GM12878 (cell line): ENCODE results near the gene PDE10A. TPM values are rescaled to one million over a fixed set of nuclear protein-coding genes. Genes with fewer than 3 reads are reported as not detected.

ENCODE experiments used
- ATAC-seq: fragments of 200-7000 bp; cut with Tn5 transposase; 3 replicates; pipeline ENCODE4 v1.9.1; 2020; ENCODE audit warnings: mild to moderate bottlenecking, moderate library complexity
- BruUV-seq: library from RNA; stranded (reverse); fragments of 400-500 nt; replicated peaks from 2 replicates; lab custom pipeline; 2021; lab: Mats Ljungman, UMichigan
- CTCF ChIA-PET: fragments of 300-600 bp; sonication (Branson Sonifier 250); formaldehyde crosslinking; extraction: SDS; loops from one replicate; lab custom pipeline; 2021; ENCODE audit warnings: inconsistent platforms; lab: Yijun Ruan, JAX
- POLR2A ChIA-PET: fragments of 350-600 bp; formaldehyde crosslinking; extraction: SDS; loops from one replicate; lab custom pipeline; 2021; ENCODE audit warnings: inconsistent platforms; lab: Charles Lee
- RAD21 ChIA-PET: fragments of 300-600 bp; sonication (Branson Sonifier 250); formaldehyde crosslinking; loops from one replicate; lab custom pipeline; 2023; ENCODE audit warnings: antibody characterized with exemption; ENCODE audit not compliant: unreplicated experiment; lab: Charles Lee
- SMC1A ChIA-PET: fragments of 300-600 bp; sonication (Branson Sonifier 250); formaldehyde crosslinking; loops from one replicate; lab custom pipeline; 2023; ENCODE audit not compliant: unreplicated experiment, uncharacterized antibody; lab: Charles Lee
- DNase-seq: peaks from one replicate; pipeline ENCODE4 v3.0.0-alpha.2; 2011; ENCODE audit warnings: low read depth, low spot score
- FAIRE-seq: peaks from 3 replicates; lab custom pipeline; 2011; peaks lifted over from hg19 to GRCh38; lab: Jason Lieb, UNC
- H2AFZ ChIP-seq: 2 replicates; pipeline ENCODE4 v1.6.0; 2011; ENCODE audit warnings: low read depth, low read length, control low read depth; ENCODE audit not compliant: control insufficient read depth
- H3K27ac ChIP-seq: 2 replicates; pipeline ENCODE4 v1.5.1; 2011; ENCODE audit warnings: control low read depth; ENCODE audit not compliant: control insufficient read depth, insufficient read depth
- H3K27me3 ChIP-seq, 2 experiments: replicated peaks in 1 of 2; 2 replicates each; pipeline versions ENCODE4 v1.6.0 to v1.6.1; 2011; ENCODE audit warnings: low read length in 1 of 2; ENCODE audit not compliant: control insufficient read depth in 2 of 2, insufficient read depth in 2 of 2
- H3K36me3 ChIP-seq, 2 experiments: 2 replicates each; pipeline ENCODE4 v1.5.1; 2011; ENCODE audit warnings: low read length in 1 of 2; ENCODE audit not compliant: control insufficient read depth in 2 of 2, insufficient read depth in 2 of 2
- H3K4me1 ChIP-seq: 2 replicates; pipeline ENCODE4 v1.6.1; 2011; ENCODE audit warnings: mild to moderate bottlenecking, low read length, moderate library complexity, mixed read lengths; ENCODE audit not compliant: control insufficient read depth, insufficient read depth
- H3K4me2 ChIP-seq: 2 replicates; pipeline ENCODE4 v1.6.0; 2011; ENCODE audit warnings: control low read depth; ENCODE audit not compliant: control insufficient read depth, insufficient read depth
- H3K4me3 ChIP-seq: fragments of 200-600 bp; sonication (generic); 2 replicates; pipeline ENCODE4 v1.5.1; 2016
- H3K79me2 ChIP-seq: 2 replicates; pipeline ENCODE4 v1.6.0; 2011; ENCODE audit warnings: low read length; ENCODE audit not compliant: control insufficient read depth, insufficient read depth
- H3K9ac ChIP-seq: 2 replicates; pipeline ENCODE4 v1.8.0; 2011; ENCODE audit warnings: low read length, control low read depth, mixed read lengths; ENCODE audit not compliant: control insufficient read depth, insufficient read depth
- H3K9me3 ChIP-seq: replicated peaks from 3 replicates; pipeline ENCODE4 v1.5.1; 2011; ENCODE audit warnings: mild to moderate bottlenecking, low read length; ENCODE audit not compliant: control insufficient read depth, insufficient read depth
- H4K20me1 ChIP-seq: 2 replicates; pipeline ENCODE4 v1.6.0; 2011; ENCODE audit not compliant: control insufficient read depth, insufficient read depth
- BMI1 ChIP-seq: fragments of 450-650 bp; IDR thresholded peaks from 2 replicates; pipeline ENCODE4 v1.6.1; 2016; ENCODE audit warnings: mild to moderate bottlenecking, moderate library complexity, borderline replicate concordance
- CREM ChIP-seq: IDR thresholded peaks from 2 replicates; pipeline ENCODE4 v1.6.1; 2014; ENCODE audit warnings: antibody characterized with exemption, low read depth
- FOXM1 ChIP-seq: IDR thresholded peaks from 2 replicates; pipeline ENCODE4 v1.6.1; 2012; ENCODE audit warnings: low read depth, mild to moderate bottlenecking, inconsistent platforms, low read length, moderate library complexity
- KAT2A ChIP-seq: conservative IDR thresholded peaks from 2 replicates; pipeline ENCODE4 v1.6.1; 2011; ENCODE audit warnings: low read depth, low read length; ENCODE audit not compliant: control insufficient read depth
- MAX ChIP-seq: IDR thresholded peaks from 2 replicates; pipeline ENCODE4 v1.6.1; 2012; ENCODE audit warnings: low read depth, low read length, improper control_type of control experiment
- NFYB ChIP-seq: IDR thresholded peaks from 2 replicates; pipeline ENCODE4 v1.6.1; 2011; ENCODE audit warnings: low read depth, mild to moderate bottlenecking, low read length, improper control_type of control experiment, moderate library complexity; ENCODE audit not compliant: insufficient read depth
- POU2F2 ChIP-seq: IDR thresholded peaks from 3 replicates; pipeline ENCODE4 v1.6.1; 2011; ENCODE audit warnings: low read depth, mild to moderate bottlenecking, low read length, borderline replicate concordance
- RBBP5 ChIP-seq: fragments of 200-600 bp; sonication (generic); conservative IDR thresholded peaks from 2 replicates; pipeline ENCODE4 v1.6.1; 2016
- SRF ChIP-seq, 2 experiments: IDR thresholded peaks; 2 replicates each; pipeline ENCODE4 v1.6.1; 2011; ENCODE audit warnings: low read depth in 2 of 2, low read length in 2 of 2, mild to moderate bottlenecking in 1 of 2, moderate library complexity in 1 of 2
- STAT3 ChIP-seq: IDR thresholded peaks from 2 replicates; pipeline ENCODE4 v1.6.1; 2011; ENCODE audit warnings: low read depth, low read length, improper control_type of control experiment
- WGBS: methylation state at CpG from one replicate; pipeline ENCODE4 v1.1.6; 2016; ENCODE audit warnings: low lambda C conversion rate; ENCODE audit not compliant: insufficient replicate concordance, insufficient coverage; ENCODE audit errors: missing lambda C conversion rate; 5-methylcytosine and 5-hydroxymethylcytosine counted together
- in situ Hi-C: fragments of 300-500 bp; cut with MboI; formaldehyde crosslinking; loops from 9 replicates; pipeline ENCODE4 v1.14.3; 2018; ENCODE audit warnings: mixed read lengths
- intact Hi-C: fragments of 100-400 bp; cut with micrococcal nuclease; formaldehyde crosslinking; loops from one replicate; pipeline ENCODE4 v1.14.2; 2022; ENCODE audit not compliant: unreplicated experiment
- polyA plus RNA-seq, 11 experiments: library from polyadenylated mRNA; depleted of rRNA in 4 of 11; unstranded in 6 of 11; stranded (reverse) in 5 of 11; fragments of >200 nt; fragmentation: Nextera tagmentation in 4 of 11; fragmentation: Illumina TruSeq in 1 of 11; extraction: Ambion mirVana in 4 of 11; extraction: Trizol in 1 of 11; gene quantifications; 1 replicate in 1 of 11; 2 replicates in 10 of 11; pipeline versions ENCODE4 v1.2.1 to v1.2.3, GENCODE V29; 2011 to 2016; ENCODE audit warnings: inconsistent platforms in 2 of 11, missing spikeins in 2 of 11, low read depth in 1 of 11
- total RNA-seq, 4 experiments: library from RNA; depleted of rRNA in 3 of 4; stranded (reverse); fragments of >200 nt in 3 of 4; fragmentation: Illumina TruSeq in 1 of 4; extraction: Trizol in 1 of 4; gene quantifications; 2 replicates each; pipeline versions ENCODE4 v1.2.1 to v1.2.3, GENCODE V29; 2013 to 2021
- TF ChIP-seq, protein P1 (sequence below): fragments of 450-650 bp; IDR thresholded peaks from 2 replicates; pipeline ENCODE4 v1.6.1; 2018; ENCODE audit warnings: mild to moderate bottlenecking, low read depth, moderate library complexity; ENCODE audit not compliant: partially characterized antibody
- TF ChIP-seq, protein P2 (sequence below): IDR thresholded peaks from 2 replicates; pipeline ENCODE4 v1.6.1; 2011; ENCODE audit warnings: mild to moderate bottlenecking, low read depth, low read length, moderate library complexity; ENCODE audit not compliant: insufficient replicate concordance

PDE10A gene
- total and polyA plus RNA-seq, 10 of the 15 experiments (the other 5 are each of a cell fraction or from before 2014, with no cell fraction given): under 0.01 to 1.3 (median 0.03) TPM; not detected in 2

DNA sequence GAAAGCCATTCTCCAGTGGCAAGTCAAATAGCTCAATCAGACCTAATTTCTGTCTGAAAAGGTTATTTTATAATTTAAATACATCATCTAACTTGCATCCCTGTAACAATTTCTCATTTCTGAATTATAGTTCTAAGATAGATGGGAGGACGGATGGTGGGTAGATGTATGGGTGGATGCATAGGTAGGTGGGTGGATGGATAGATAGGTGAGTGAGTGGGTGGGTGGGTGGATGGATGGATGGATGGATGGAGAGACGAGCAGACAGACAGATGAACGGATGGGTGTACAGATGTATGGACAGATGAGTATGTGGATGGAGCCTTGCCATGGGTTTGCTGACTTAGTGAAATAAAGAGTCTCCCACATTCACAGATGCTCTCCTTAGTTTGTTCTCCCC is 20.0 kb downstream of the PDE10A start:
- ChIA-PET RAD21 (no interaction called here), CTCF (no interaction called here), SMC1A (no interaction called here), POLR2A (interaction anchor here (0.7 kb wide), 1 partner anchor 1764 kb away, joined by 3 read pairs; no protein-coding TSS in a partner anchor)
- no peak for ATAC-seq
- 28% methylated on average over 3 of the region's 3 CpGs for WGBS
- Histone ChIP-seq H3K79me2 (no peaks in the 10 kb centered on the region), H3K27me3 (no peaks in the 10 kb centered on the region), H2AFZ (no peak overlapping the region), H3K36me3 (no peaks in the 10 kb centered on the region), H3K9ac (no peak overlapping the region), H3K4me2 (no peak overlapping the region), H4K20me1 (no peaks in the 10 kb centered on the region), H3K9me3 (no peaks in the 10 kb centered on the region), H3K4me3 (no peak overlapping the region), H3K27ac (no peak overlapping the region), H3K4me1 (no peaks in the 10 kb centered on the region)
- TF ChIP-seq SRF (IDR thresholded peaks at IDR 0.05; ENCODE audit: low read depth in 2 of 2, low read length in 2 of 2) (no peak), STAT3 (no peak), RBBP5 (no peak), MAX (no peak), CREM (no peak), POU2F2 (no peak), NFYB (no peak), FOXM1 (no peak), KAT2A (no peak), BMI1 (no peak)
- TF ChIP-seq, protein P1, sequence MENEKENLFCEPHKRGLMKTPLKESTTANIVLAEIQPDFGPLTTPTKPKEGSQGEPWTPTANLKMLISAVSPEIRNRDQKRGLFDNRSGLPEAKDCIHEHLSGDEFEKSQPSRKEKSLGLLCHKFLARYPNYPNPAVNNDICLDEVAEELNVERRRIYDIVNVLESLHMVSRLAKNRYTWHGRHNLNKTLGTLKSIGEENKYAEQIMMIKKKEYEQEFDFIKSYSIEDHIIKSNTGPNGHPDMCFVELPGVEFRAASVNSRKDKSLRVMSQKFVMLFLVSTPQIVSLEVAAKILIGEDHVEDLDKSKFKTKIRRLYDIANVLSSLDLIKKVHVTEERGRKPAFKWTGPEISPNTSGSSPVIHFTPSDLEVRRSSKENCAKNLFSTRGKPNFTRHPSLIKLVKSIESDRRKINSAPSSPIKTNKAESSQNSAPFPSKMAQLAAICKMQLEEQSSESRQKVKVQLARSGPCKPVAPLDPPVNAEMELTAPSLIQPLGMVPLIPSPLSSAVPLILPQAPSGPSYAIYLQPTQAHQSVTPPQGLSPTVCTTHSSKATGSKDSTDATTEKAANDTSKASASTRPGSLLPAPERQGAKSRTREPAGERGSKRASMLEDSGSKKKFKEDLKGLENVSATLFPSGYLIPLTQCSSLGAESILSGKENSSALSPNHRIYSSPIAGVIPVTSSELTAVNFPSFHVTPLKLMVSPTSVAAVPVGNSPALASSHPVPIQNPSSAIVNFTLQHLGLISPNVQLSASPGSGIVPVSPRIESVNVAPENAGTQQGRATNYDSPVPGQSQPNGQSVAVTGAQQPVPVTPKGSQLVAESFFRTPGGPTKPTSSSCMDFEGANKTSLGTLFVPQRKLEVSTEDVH: no peak
- TF ChIP-seq, protein P2, sequence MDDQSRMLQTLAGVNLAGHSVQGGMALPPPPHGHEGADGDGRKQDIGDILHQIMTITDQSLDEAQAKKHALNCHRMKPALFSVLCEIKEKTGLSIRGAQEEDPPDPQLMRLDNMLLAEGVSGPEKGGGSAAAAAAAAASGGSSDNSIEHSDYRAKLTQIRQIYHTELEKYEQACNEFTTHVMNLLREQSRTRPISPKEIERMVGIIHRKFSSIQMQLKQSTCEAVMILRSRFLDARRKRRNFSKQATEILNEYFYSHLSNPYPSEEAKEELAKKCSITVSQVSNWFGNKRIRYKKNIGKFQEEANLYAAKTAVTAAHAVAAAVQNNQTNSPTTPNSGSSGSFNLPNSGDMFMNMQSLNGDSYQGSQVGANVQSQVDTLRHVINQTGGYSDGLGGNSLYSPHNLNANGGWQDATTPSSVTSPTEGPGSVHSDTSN: no peak
- FAIRE-seq: no peak
- no TSS peak for BruUV-seq
- in situ Hi-C loops: no loop called here
- DNase-seq: no peak
- intact Hi-C loops: no loop called here
